DLD1 (cell line): ENCODE data around the gene ULK3.

Source experiments
- in situ Hi-C: cut with HindIII; loops from 2 replicates; pipeline ENCODE4 v1.10.0; 2017; ENCODE audit warnings: low sequenced_read_pairs

ULK3 gene

GRCh38 chr15:74869372-74869725 lies 26.4 kb upstream of the ULK3 start:
- in situ Hi-C loops, result no loop called here

GRCh38 chr15:74868059-74868458 lies 25.1 kb upstream of the ULK3 start:
- in situ Hi-C loops, result no loop called here

GRCh38 chr15:74867466-74868038 lies 24.6 kb upstream of the ULK3 start:
- in situ Hi-C loops, result no loop called here

- in situ Hi-C loops, result no loop called here
Observed at GRCh38 chr15:74866090-74866489, 23.1 kb upstream of the ULK3 start.

- in situ Hi-C loops, result no loop called here
Observed at GRCh38 chr15:74865316-74865715, 22.4 kb upstream of the ULK3 start.

- in situ Hi-C loops, result no loop called here
Observed at GRCh38 chr15:74864296-74864695, 21.3 kb upstream of the ULK3 start.

- in situ Hi-C loops, result no loop called here
Observed at GRCh38 chr15:74863239-74864056, 20.5 kb upstream of the ULK3 start.

- in situ Hi-C loops, result no loop called here
Observed at GRCh38 chr15:74858369-74858740, 15.4 kb upstream of the ULK3 start.

GRCh38 chr15:74857671-74858368 lies 14.9 kb upstream of the ULK3 start:
- in situ Hi-C loops, result no loop called here

GRCh38 chr15:74857082-74857655 lies 14.2 kb upstream of the ULK3 start:
- in situ Hi-C loops, result no loop called here

GRCh38 chr15:74856537-74856936 lies 13.6 kb upstream of the ULK3 start:
- in situ Hi-C loops, result no loop called here

GRCh38 chr15:74855857-74856256 lies 12.9 kb upstream of the ULK3 start:
- in situ Hi-C loops, result no loop called here

- in situ Hi-C loops, result no loop called here
Observed at GRCh38 chr15:74854453-74855022, 11.6 kb upstream of the ULK3 start.

GRCh38 chr15:74851960-74852359 lies 9.0 kb upstream of the ULK3 start:
- in situ Hi-C loops, result no loop called here

GRCh38 chr15:74850393-74850792 lies 7.4 kb upstream of the ULK3 start:
- in situ Hi-C loops, result no loop called here

GRCh38 chr15:74847432-74847831 lies 4.5 kb upstream of the ULK3 start:
- in situ Hi-C loops, result no loop called here

- in situ Hi-C loops, result no loop called here
Observed at GRCh38 chr15:74845581-74845980, 2.6 kb upstream of the ULK3 start.

GRCh38 chr15:74845208-74845568 lies 2.2 kb upstream of the ULK3 start:
- in situ Hi-C loops, result no loop called here

GRCh38 chr15:74844319-74845207 lies 1.6 kb upstream of the ULK3 start:
- in situ Hi-C loops, result no loop called here

GRCh38 chr15:74843891-74844299 lies 939 bp upstream of the ULK3 start:
- in situ Hi-C loops, result no loop called here

GRCh38 chr15:74843445-74843828 lies 481 bp upstream of the ULK3 start:
- in situ Hi-C loops, result no loop called here
